Testis (tissue), 3 donors: ENCODE results near the gene EEFSEC. TPM values are rescaled to one million over a fixed set of nuclear protein-coding genes. Genes with fewer than 3 reads are reported as not detected.

Source experiments
- DNase-seq: peaks from one replicate; pipeline ENCODE4 v3.0.0-alpha.2; 2019
- H3K27ac ChIP-seq, 2 donors: fragments of 200-600 bp; sonication (generic); one replicate each; pipeline ENCODE4 v1.5.1; 2019
- H3K27me3 ChIP-seq: fragments of 200-600 bp; sonication (generic); one replicate; pipeline ENCODE4 v1.5.1; 2019
- H3K36me3 ChIP-seq: fragments of 200-600 bp; sonication (generic); one replicate; pipeline ENCODE4 v1.5.1; 2017; ENCODE audit warnings: low read depth; ENCODE audit errors: missing control alignments
- H3K4me1 ChIP-seq: fragments of 200-600 bp; sonication (generic); one replicate; pipeline ENCODE4 v1.5.1; 2019
- H3K4me3 ChIP-seq, 2 donors: fragments of 200-600 bp; sonication (generic); one replicate each; pipeline ENCODE4 v1.5.1; 2017 to 2019
- H3K9me3 ChIP-seq: fragments of 200-600 bp; sonication (generic); one replicate; pipeline ENCODE4 v1.5.1; 2017
- CTCF ChIP-seq, 3 experiments: fragments of 450-650 bp in 2 of 3; fragments of 200-600 bp in 1 of 3; sonication (generic) in 1 of 3; IDR thresholded peaks; one replicate each; pipeline ENCODE4 v1.5.1; 2016 to 2019; ENCODE audit warnings: antibody characterized with exemption in 3 of 3, mild to moderate bottlenecking in 2 of 3, moderate library complexity in 1 of 3
- POLR2A ChIP-seq: fragments of 450-650 bp; IDR thresholded peaks from one replicate; pipeline ENCODE4 v1.6.1; 2017; ENCODE audit warnings: antibody characterized with exemption, mild to moderate bottlenecking, moderate library complexity
- WGBS, 2 donors: methylation state at CpG; one replicate each; pipeline ENCODE4 v1.1.5; 2018; 5-methylcytosine and 5-hydroxymethylcytosine counted together
- intact Hi-C: fragments of 100-400 bp; cut with DNase I; formaldehyde crosslinking; loops from one replicate; pipeline ENCODE4 v1.15.1; 2023; ENCODE audit warnings: low total_unique reads
- polyA plus RNA-seq: library from polyadenylated mRNA; stranded (reverse); fragments of 350-450 nt; fragmentation: Illumina TruSeq; extraction: RNeasy Lipid Tissue Mini Kit (QIAGEN cat#74804); gene quantifications from one replicate; pipeline ENCODE4 v1.2.3, GENCODE V29; 2014; ENCODE audit warnings: low read depth, low replicate concordance; ENCODE audit not compliant: insufficient read depth
- total RNA-seq, 2 donors: library from RNA; depleted of rRNA; stranded (reverse); fragments of >200 nt; gene quantifications; one replicate each; pipeline ENCODE4 v1.2.3, GENCODE V29; 2016

EEFSEC gene
- total and polyA plus RNA-seq, 3 donors from 2014 or later, result 35.4 to 40.3 (median 35.4) TPM

GRCh38 chr3:128214056-128214455, 60.8 kb downstream of the EEFSEC start:
- Histone ChIP-seq H3K4me3 (no peak overlapping the region), H3K9me3 (no peaks in the 10 kb centered on the region), H3K27me3 (no peaks in the 10 kb centered on the region), H3K27ac (no peak overlapping the region), H3K4me1 (peaks cover 3% of the 10 kb centered on the region), H3K36me3 (no peaks in the 10 kb centered on the region)
- DNase-seq, result no peak
- WGBS, 2 donors, result 95 to 98% methylated on average over 2 of the region's 2 CpGs
- intact Hi-C loops, result no loop called here
- TF ChIP-seq POLR2A, result no peak
- TF ChIP-seq CTCF (IDR thresholded peaks at IDR 0.05), result no peak

- Histone ChIP-seq H3K4me1 (peaks cover 3% of the 10 kb centered on the region), H3K4me3 (no peak overlapping the region), H3K36me3 (no peaks in the 10 kb centered on the region), H3K27ac (no peak overlapping the region), H3K9me3 (no peaks in the 10 kb centered on the region), H3K27me3 (no peaks in the 10 kb centered on the region)
- WGBS, 2 donors, result 83 to 93% methylated on average over 2 of the region's 2 CpGs
- no peak for TF ChIP-seq POLR2A
- no peak for TF ChIP-seq CTCF (IDR thresholded peaks at IDR 0.05)
- intact Hi-C loops, result no loop called here
- DNase-seq, result no peak
Observed at GRCh38 chr3:128215290-128215689, 62.0 kb downstream of the EEFSEC start.

GRCh38 chr3:128215800-128216495, 62.7 kb downstream of the EEFSEC start:
- no peaks in the 10 kb centered on the region for H3K4me1 ChIP-seq
- no peak overlapping the region for H3K27ac ChIP-seq
- H3K27me3 ChIP-seq, result no peaks in the 10 kb centered on the region
- intact Hi-C loops, result no loop called here
- DNase-seq, result no peak
- 56 to 62% methylated on average over 5 of the region's 5 CpGs for WGBS, 2 donors
- H3K9me3 ChIP-seq, result no peaks in the 10 kb centered on the region
- TF ChIP-seq POLR2A, result no peak
- TF ChIP-seq CTCF (IDR thresholded peaks at IDR 0.05), result no peak
- H3K36me3 ChIP-seq, result no peaks in the 10 kb centered on the region
- no peak overlapping the region for H3K4me3 ChIP-seq

- TF ChIP-seq POLR2A, result no peak
- no peak for TF ChIP-seq CTCF (IDR thresholded peaks at IDR 0.05)
- no peak for DNase-seq
- Histone ChIP-seq H3K36me3 (no peaks in the 10 kb centered on the region), H3K4me1 (no peaks in the 10 kb centered on the region), H3K27ac (no peak overlapping the region), H3K27me3 (no peaks in the 10 kb centered on the region), H3K4me3 (no peak overlapping the region), H3K9me3 (no peaks in the 10 kb centered on the region)
- intact Hi-C loops, result no loop called here
- 68 to 80% methylated on average over 6 of the region's 6 CpGs for WGBS, 2 donors
Observed at GRCh38 chr3:128217702-128218547, 64.6 kb downstream of the EEFSEC start.
